HepG2 (cell line): ENCODE results near the gene SEMA4C. TPM values are rescaled to one million over a fixed set of nuclear protein-coding genes. Genes with fewer than 3 reads are reported as not detected.
A peak's percentile ranks its signal among the peaks of the same experiment; 100 is the strongest.

Source experiments
- ATAC-seq: fragments of 200-7000 bp; cut with Tn5 transposase; 3 replicates; pipeline ENCODE4 v1.9.1; 2020; ENCODE audit warnings: mild to moderate bottlenecking, moderate library complexity
- BruUV-seq: library from RNA; stranded (reverse); fragments of 400-500 nt; replicated peaks from 2 replicates; lab custom pipeline; 2021; lab: Mats Ljungman, UMichigan
- CTCF ChIA-PET: fragments of 300-600 bp; formaldehyde crosslinking; extraction: SDS; loops from one replicate; lab custom pipeline; 2021; ENCODE audit warnings: low total read pairs, inconsistent platforms, low intra/inter-chr PET ratio; lab: Yijun Ruan, JAX
- POLR2A ChIA-PET: fragments of 350-600 bp; sonication (Branson Sonifier 250); formaldehyde crosslinking; loops from one replicate; lab custom pipeline; 2020; ENCODE audit warnings: antibody characterized with exemption, inconsistent platforms; lab: Yijun Ruan, JAX
- DNase-seq: peaks from one replicate; pipeline ENCODE4 v3.0.0-alpha.2; 2015; ENCODE audit warnings: low spot score
- FAIRE-seq: peaks from 3 replicates; lab custom pipeline; 2011; peaks lifted over from hg19 to GRCh38; lab: Jason Lieb, UNC
- H2AFZ ChIP-seq: one replicate; pipeline ENCODE4 v1.6.1; 2011; ENCODE audit warnings: low read length, inconsistent platforms
- H3K27ac ChIP-seq: fragments of 300-600 bp; 3 replicates; pipeline ENCODE4 v1.8.0; 2011; ENCODE audit warnings: mixed run types, mild to moderate bottlenecking, mixed read lengths, low read length, inconsistent platforms; ENCODE audit not compliant: insufficient read depth; ENCODE audit errors: extremely low read length
- H3K27me3 ChIP-seq, 2 experiments: fragments of 200-600 bp in 1 of 2; 2 replicates in 1 of 2; 3 replicates in 1 of 2; pipeline versions ENCODE4 v1.6.0 to v1.8.0; 2011; ENCODE audit warnings: low read length in 2 of 2, mild to moderate bottlenecking in 2 of 2, moderate library complexity in 2 of 2, inconsistent platforms in 1 of 2; ENCODE audit not compliant: insufficient read depth in 2 of 2, control insufficient read depth in 1 of 2
- H3K36me3 ChIP-seq, 2 experiments: fragments of 200-600 bp in 1 of 2; replicated peaks in 1 of 2; 2 replicates in 1 of 2; 3 replicates in 1 of 2; pipeline versions ENCODE4 v1.5.1 to v1.8.0; 2011; ENCODE audit warnings: low read length in 2 of 2, inconsistent platforms in 1 of 2; ENCODE audit not compliant: insufficient read depth in 2 of 2, control insufficient read depth in 1 of 2
- H3K4me1 ChIP-seq: 2 replicates; pipeline ENCODE4 v1.5.1; 2012; ENCODE audit warnings: low read length, inconsistent platforms; ENCODE audit not compliant: insufficient read depth
- H3K4me2 ChIP-seq: 2 replicates; pipeline ENCODE4 v1.6.0; 2011; ENCODE audit warnings: low read depth, low read length, inconsistent platforms
- H3K4me3 ChIP-seq, 3 experiments: fragments of 200-600 bp in 1 of 3; sonication (generic), shearing (Covaris generic) in 1 of 3; replicated peaks in 1 of 3; 2 replicates each; pipeline ENCODE4 v1.5.1; 2011 to 2016; ENCODE audit warnings: low read length in 3 of 3, inconsistent platforms in 2 of 3, low read depth in 2 of 3, mild to moderate bottlenecking in 2 of 3, control low read depth in 1 of 3, mixed read lengths in 1 of 3; ENCODE audit not compliant: insufficient read depth in 1 of 3
- H3K79me2 ChIP-seq: one replicate; pipeline ENCODE4 v1.6.1; 2011; ENCODE audit warnings: low read length, inconsistent platforms; ENCODE audit not compliant: insufficient read depth
- H3K9ac ChIP-seq: 2 replicates; pipeline ENCODE4 v1.6.0; 2011; ENCODE audit warnings: mild to moderate bottlenecking, low read depth, low read length, inconsistent platforms; ENCODE audit not compliant: insufficient read depth
- H3K9me3 ChIP-seq: 2 replicates; pipeline ENCODE4 v1.5.1; 2012; ENCODE audit warnings: mild to moderate bottlenecking, low read length
- H4K20me1 ChIP-seq: 2 replicates; pipeline ENCODE4 v1.6.0; 2011; ENCODE audit warnings: inconsistent platforms, mild to moderate bottlenecking, low read length, moderate library complexity; ENCODE audit not compliant: insufficient read depth
- ZMYM2 ChIP-seq: sonication (generic); formaldehyde crosslinking; IDR thresholded peaks from 2 replicates; pipeline ENCODE4 v1.8.0; 2022; ENCODE audit warnings: mild to moderate bottlenecking, missing genetic modification reagents
- whole genome bisulfite sequencing: methylation state at CpG from one replicate; pipeline ENCODE4 v1.1.6; 2017; ENCODE audit warnings: low lambda C conversion rate; 5-methylcytosine and 5-hydroxymethylcytosine counted together
- in situ Hi-C: cut with HindIII; loops from 2 replicates; pipeline ENCODE4 v1.10.0; 2017; ENCODE audit warnings: low pct_unique_long_range_greater_than_20kb; ENCODE audit not compliant: extremely low pct_ligation_motif_present
- intact Hi-C: fragments of 100-400 bp; cut with micrococcal nuclease; formaldehyde crosslinking; loops from one replicate; pipeline ENCODE4 v1.10.0; 2022; ENCODE audit not compliant: unreplicated experiment
- polyA plus RNA-seq, 8 experiments: library from polyadenylated mRNA; depleted of rRNA in 3 of 8; stranded (reverse) in 7 of 8; unstranded in 1 of 8; fragments of >200 nt; fragmentation: Illumina TruSeq in 4 of 8; extraction: Trizol in 4 of 8; gene quantifications; 2 replicates each; pipeline versions ENCODE4 v1.2.1 to v1.2.3, GENCODE V29; 2011 to 2016; ENCODE audit warnings: low read depth in 4 of 8, missing spikeins in 1 of 8, mixed read lengths in 1 of 8; ENCODE audit not compliant: insufficient read depth in 1 of 8
- total RNA-seq, 5 experiments: library from RNA; depleted of rRNA; stranded (reverse); fragments of >200 nt; fragmentation: Illumina TruSeq; extraction: Trizol; gene quantifications; 2 replicates each; pipeline ENCODE4 v1.2.3, GENCODE V29; 2016; ENCODE audit warnings: low read depth in 1 of 5
- TF ChIP-seq, protein P1 (sequence below): sonication (generic); formaldehyde crosslinking; IDR thresholded peaks from 2 replicates; pipeline ENCODE4 v1.5.1; 2020; ENCODE audit warnings: mild to moderate bottlenecking, missing genetic modification reagents, moderate library complexity

The SEMA4C gene
- total and polyA plus RNA-seq, 2 of the 13 experiments (the other 11 are each of a cell fraction or from before 2014, with no cell fraction given), result 25.9 to 46.6 TPM

DNA sequence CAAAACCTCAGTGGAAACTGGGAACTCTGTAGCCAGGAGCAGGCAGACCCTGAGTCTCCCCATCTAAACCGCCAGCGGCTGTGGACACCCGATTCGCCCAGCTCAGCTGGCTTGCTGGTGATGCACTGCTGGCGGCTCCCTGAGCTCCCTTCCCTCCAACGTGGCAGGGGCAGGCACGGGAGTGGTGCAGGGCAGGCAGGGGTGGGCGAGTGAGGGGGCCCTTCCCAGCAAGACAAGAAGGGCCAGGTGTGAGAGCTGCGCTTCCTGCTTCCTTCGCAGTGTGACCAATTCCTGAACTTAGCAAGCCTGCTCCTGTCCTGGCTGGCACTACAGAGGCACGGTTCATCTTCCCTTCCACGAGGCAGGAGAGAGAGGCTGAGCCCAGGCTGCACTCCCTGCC is 12.3 kb upstream of the SEMA4C start:
- BruUV-seq, result no TSS peak
- in situ Hi-C loops, result no loop called here
- Histone ChIP-seq H3K4me3 (no peak overlapping the region), H2AFZ (no peak overlapping the region), H3K79me2 (no peaks in the 10 kb centered on the region)
- no peak for FAIRE-seq
- no peak for TF ChIP-seq ZMYM2 (CRISPR knock-in tag)
- TF ChIP-seq, protein P1, sequence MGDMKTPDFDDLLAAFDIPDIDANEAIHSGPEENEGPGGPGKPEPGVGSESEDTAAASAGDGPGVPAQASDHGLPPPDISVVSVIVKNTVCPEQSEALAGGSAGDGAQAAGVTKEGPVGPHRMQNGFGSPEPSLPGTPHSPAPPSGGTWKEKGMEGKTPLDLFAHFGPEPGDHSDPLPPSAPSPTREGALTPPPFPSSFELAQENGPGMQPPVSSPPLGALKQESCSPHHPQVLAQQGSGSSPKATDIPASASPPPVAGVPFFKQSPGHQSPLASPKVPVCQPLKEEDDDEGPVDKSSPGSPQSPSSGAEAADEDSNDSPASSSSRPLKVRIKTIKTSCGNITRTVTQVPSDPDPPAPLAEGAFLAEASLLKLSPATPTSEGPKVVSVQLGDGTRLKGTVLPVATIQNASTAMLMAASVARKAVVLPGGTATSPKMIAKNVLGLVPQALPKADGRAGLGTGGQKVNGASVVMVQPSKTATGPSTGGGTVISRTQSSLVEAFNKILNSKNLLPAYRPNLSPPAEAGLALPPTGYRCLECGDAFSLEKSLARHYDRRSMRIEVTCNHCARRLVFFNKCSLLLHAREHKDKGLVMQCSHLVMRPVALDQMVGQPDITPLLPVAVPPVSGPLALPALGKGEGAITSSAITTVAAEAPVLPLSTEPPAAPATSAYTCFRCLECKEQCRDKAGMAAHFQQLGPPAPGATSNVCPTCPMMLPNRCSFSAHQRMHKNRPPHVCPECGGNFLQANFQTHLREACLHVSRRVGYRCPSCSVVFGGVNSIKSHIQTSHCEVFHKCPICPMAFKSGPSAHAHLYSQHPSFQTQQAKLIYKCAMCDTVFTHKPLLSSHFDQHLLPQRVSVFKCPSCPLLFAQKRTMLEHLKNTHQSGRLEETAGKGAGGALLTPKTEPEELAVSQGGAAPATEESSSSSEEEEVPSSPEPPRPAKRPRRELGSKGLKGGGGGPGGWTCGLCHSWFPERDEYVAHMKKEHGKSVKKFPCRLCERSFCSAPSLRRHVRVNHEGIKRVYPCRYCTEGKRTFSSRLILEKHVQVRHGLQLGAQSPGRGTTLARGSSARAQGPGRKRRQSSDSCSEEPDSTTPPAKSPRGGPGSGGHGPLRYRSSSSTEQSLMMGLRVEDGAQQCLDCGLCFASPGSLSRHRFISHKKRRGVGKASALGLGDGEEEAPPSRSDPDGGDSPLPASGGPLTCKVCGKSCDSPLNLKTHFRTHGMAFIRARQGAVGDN, result peak; percentile 24; the same call in 1 of the 2 replicates
- TF ChIP-seq, all 625 proteins: peak for 1
- H3K27me3 ChIP-seq, result peaks cover 40 to 93% of the 10 kb centered on the region in 2 experiments
- H3K4me1 ChIP-seq, result no peaks in the 10 kb centered on the region
- intact Hi-C loops, result no loop called here
- ChIA-PET POLR2A (interaction anchor here (1.5 kb wide), 1 partner anchor 20 kb away, joined by 4 read pairs; no protein-coding TSS in a partner anchor), CTCF (no interaction called here)
- no peak overlapping the region for H3K27ac ChIP-seq
- H3K9me3 ChIP-seq, result no peaks in the 10 kb centered on the region
- DNase-seq (no peak), ATAC-seq (no peak)
- no peak overlapping the region for H3K4me2 ChIP-seq
- H3K9ac ChIP-seq, result no peak overlapping the region
- no peaks in the 10 kb centered on the region for H3K36me3 ChIP-seq
- 0% methylated on average over 5 of the region's 12 CpGs for WGBS
- H4K20me1 ChIP-seq, result no peaks in the 10 kb centered on the region; the same call in 1 of the 2 replicates
